Measurements from ENCODE around the gene ARL10. TPM values are rescaled to one million over a fixed set of nuclear protein-coding genes. Genes with fewer than 3 reads are reported as not detected.

ARL10 gene
- total RNA-seq, 2 donors from 2014 or later: 10.2 to 11.4 TPM

DNA sequence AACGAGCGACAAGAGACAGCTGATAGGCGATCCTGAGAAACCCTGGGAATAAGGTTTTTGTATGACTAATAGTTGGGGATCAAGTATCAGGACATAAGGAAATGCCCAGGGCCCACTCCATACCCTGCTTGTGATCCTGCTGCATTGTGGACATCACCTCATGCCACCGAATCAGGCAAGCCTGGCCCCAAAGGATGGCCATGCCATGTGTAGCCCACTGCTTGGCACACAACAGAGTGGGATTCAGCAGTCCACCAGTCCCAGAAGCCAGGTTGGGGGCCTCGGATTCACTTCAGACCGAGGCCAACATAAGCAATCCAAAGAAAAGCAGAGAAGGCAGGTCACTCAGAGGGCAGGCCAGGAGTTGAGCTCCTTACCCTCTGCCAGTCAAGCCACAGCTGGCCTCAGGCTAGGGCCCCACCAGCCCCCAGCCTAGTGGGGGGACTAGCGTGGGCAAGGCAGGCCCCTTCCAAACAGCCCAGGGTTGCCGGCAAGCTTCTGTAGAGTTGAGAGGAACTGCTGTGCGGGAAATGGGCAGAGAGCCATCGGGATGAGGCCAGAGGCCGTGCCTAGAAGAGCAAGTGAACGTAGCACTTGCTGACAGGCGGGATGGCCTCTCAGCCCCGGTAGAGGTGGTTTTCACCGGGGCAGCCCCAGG, 18.1 kb downstream of the ARL10 start:
- 94 to 95% methylated on average over 11 to 15 of the region's 15 CpGs for WGBS, 2 experiments (ENCODE audit: insufficient coverage in 1 of 2, insufficient read length in 1 of 2)
- Mint-ChIP-seq H3K4me1 (peaks cover 9% of the 10 kb centered on the region), H3K36me3 (ENCODE audit: low read depth) (peaks cover 52% of the 10 kb centered on the region), H3K27me3 (ENCODE audit: insufficient read depth) (no peaks in the 10 kb centered on the region), H3K9me3 (no peaks in the 10 kb centered on the region), H3K4me3 (no peak overlapping the region), H3K27ac (no peak overlapping the region)
- Histone ChIP-seq H3K4me3 (ENCODE audit: low read length) (no peak overlapping the region), H3K4me1 (ENCODE audit: control insufficient read depth, insufficient read depth, low read length) (peaks cover 6% of the 10 kb centered on the region), H3K27ac (ENCODE audit: low read depth, low read length) (no peak overlapping the region), H3K9me3 (ENCODE audit: control insufficient read depth, low read length) (no peaks in the 10 kb centered on the region), H3K36me3 (ENCODE audit: control insufficient read depth, insufficient read depth, low read length) (peaks cover 52% of the 10 kb centered on the region), H3K9ac (ENCODE audit: extremely low read depth, low read length, poor library complexity, severe bottlenecking) (no peak overlapping the region), H3K27me3 (ENCODE audit: control insufficient read depth, insufficient read depth, low read length, poor library complexity, severe bottlenecking) (no peaks in the 10 kb centered on the region)
- TF ChIP-seq, protein P1, sequence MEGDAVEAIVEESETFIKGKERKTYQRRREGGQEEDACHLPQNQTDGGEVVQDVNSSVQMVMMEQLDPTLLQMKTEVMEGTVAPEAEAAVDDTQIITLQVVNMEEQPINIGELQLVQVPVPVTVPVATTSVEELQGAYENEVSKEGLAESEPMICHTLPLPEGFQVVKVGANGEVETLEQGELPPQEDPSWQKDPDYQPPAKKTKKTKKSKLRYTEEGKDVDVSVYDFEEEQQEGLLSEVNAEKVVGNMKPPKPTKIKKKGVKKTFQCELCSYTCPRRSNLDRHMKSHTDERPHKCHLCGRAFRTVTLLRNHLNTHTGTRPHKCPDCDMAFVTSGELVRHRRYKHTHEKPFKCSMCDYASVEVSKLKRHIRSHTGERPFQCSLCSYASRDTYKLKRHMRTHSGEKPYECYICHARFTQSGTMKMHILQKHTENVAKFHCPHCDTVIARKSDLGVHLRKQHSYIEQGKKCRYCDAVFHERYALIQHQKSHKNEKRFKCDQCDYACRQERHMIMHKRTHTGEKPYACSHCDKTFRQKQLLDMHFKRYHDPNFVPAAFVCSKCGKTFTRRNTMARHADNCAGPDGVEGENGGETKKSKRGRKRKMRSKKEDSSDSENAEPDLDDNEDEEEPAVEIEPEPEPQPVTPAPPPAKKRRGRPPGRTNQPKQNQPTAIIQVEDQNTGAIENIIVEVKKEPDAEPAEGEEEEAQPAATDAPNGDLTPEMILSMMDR (conservative IDR thresholded peaks at IDR 0.05): no peak
- DNase-seq: no peak

DNA sequence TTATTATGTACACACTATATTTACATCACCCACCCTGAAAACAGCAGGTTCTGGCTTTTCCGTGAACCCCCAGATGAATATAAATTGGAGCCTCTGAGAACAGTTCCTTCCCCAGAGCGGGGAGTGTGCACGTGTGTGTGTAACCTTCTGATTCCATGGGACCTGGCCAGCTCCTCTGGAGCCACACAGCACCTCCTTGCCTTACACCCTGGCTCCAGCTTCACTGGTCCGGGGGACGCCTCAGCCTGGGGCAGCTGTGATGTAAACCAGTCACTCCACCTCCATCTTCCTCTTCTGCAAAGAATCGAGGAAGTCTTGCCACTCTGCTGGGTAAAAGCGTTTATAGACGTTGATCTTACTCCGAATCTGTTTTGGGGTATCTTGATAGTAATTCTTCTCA, 18.7 kb downstream of the ARL10 start:
- WGBS, 2 experiments (ENCODE audit: insufficient coverage in 1 of 2, insufficient read length in 1 of 2): 95 to 97% methylated on average over 8 to 9 of the region's 9 CpGs
- H3K9me3 ChIP-seq (ENCODE audit: control insufficient read depth, low read length): no peaks in the 10 kb centered on the region
- H3K27me3 Mint-ChIP-seq (ENCODE audit: insufficient read depth): no peaks in the 10 kb centered on the region
- H3K36me3 ChIP-seq (ENCODE audit: control insufficient read depth, insufficient read depth, low read length): peaks cover 52% of the 10 kb centered on the region
- no peak overlapping the region for H3K27ac ChIP-seq (ENCODE audit: low read depth, low read length)
- no peak overlapping the region for H3K4me3 Mint-ChIP-seq
- H3K36me3 Mint-ChIP-seq (ENCODE audit: low read depth): peaks cover 52% of the 10 kb centered on the region
- TF ChIP-seq, protein P1 (conservative IDR thresholded peaks at IDR 0.05): no peak
- H3K27me3 ChIP-seq (ENCODE audit: control insufficient read depth, insufficient read depth, low read length, poor library complexity, severe bottlenecking): no peaks in the 10 kb centered on the region
- no peak overlapping the region for H3K27ac Mint-ChIP-seq
- H3K9ac ChIP-seq (ENCODE audit: extremely low read depth, low read length, poor library complexity, severe bottlenecking): no peak overlapping the region
- peaks cover 9% of the 10 kb centered on the region for H3K4me1 Mint-ChIP-seq
- H3K4me3 ChIP-seq (ENCODE audit: low read length): no peak overlapping the region
- DNase-seq: no peak
- H3K4me1 ChIP-seq (ENCODE audit: control insufficient read depth, insufficient read depth, low read length): peaks cover 6% of the 10 kb centered on the region
- no peaks in the 10 kb centered on the region for H3K9me3 Mint-ChIP-seq

DNA sequence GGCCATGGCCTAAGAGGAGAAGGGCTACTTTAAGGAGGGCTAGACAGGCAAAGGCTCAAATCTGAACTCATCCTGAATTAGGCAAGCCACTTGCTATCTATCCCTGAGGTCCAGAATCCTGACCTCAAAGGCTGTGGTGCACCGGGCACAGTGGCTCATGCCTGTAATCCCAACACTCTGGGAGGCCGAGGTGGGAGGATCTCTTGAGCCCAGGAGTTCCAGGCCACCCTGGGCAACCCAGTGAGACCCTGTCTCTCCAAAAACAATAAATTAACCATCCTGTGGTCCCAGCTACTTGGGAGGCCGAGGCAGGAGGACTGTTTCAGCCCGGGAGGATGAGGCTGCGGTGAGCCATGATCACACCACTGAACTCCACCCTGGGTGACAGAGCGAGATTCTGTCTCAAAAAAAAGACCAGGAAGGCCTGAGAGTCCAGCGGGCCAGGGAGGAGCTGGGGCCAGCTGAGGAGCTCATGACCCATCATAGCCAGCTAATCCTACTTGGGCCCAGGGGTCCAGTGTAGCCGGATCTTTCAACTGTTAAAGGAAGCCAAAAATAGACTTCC, 19.2 kb downstream of the ARL10 start:
- DNase-seq: no peak
- H3K27me3 ChIP-seq (ENCODE audit: control insufficient read depth, insufficient read depth, low read length, poor library complexity, severe bottlenecking): no peaks in the 10 kb centered on the region
- H3K9me3 ChIP-seq (ENCODE audit: control insufficient read depth, low read length): no peaks in the 10 kb centered on the region
- Mint-ChIP-seq H3K36me3 (ENCODE audit: low read depth) (peaks cover 49% of the 10 kb centered on the region), H3K27me3 (ENCODE audit: insufficient read depth) (no peaks in the 10 kb centered on the region), H3K4me3 (no peak overlapping the region), H3K27ac (no peak overlapping the region), H3K4me1 (peaks cover 9% of the 10 kb centered on the region), H3K9me3 (no peaks in the 10 kb centered on the region)
- no peak overlapping the region for H3K9ac ChIP-seq (ENCODE audit: extremely low read depth, low read length, poor library complexity, severe bottlenecking)
- TF ChIP-seq, protein P1 (conservative IDR thresholded peaks at IDR 0.05): no peak
- H3K4me1 ChIP-seq (ENCODE audit: control insufficient read depth, insufficient read depth, low read length): peaks cover 6% of the 10 kb centered on the region
- peaks cover 52% of the 10 kb centered on the region for H3K36me3 ChIP-seq (ENCODE audit: control insufficient read depth, insufficient read depth, low read length)
- 94 to 96% methylated on average over 4 to 8 of the region's 8 CpGs for WGBS, 2 experiments (ENCODE audit: insufficient coverage in 1 of 2, insufficient read length in 1 of 2)
- H3K27ac ChIP-seq (ENCODE audit: low read depth, low read length): no peak overlapping the region
- no peak overlapping the region for H3K4me3 ChIP-seq (ENCODE audit: low read length)
